ENCODE results near the gene PDK1. TPM values are rescaled to one million over a fixed set of nuclear protein-coding genes. Genes with fewer than 3 reads are reported as not detected.

Gene PDK1
- total RNA-seq, 1 experiment from 2014 or later, result 74.7 TPM

- Histone ChIP-seq H3K9me3 (ENCODE audit: control insufficient read depth, low read depth, low read length) (no peaks in the 10 kb centered on the region), H4K20me1 (ENCODE audit: control insufficient read depth, insufficient read depth, insufficient read length) (no peaks in the 10 kb centered on the region), H3K27me3 (ENCODE audit: insufficient read depth, low read length) (no peaks in the 10 kb centered on the region), H2BK120ac (ENCODE audit: low read depth, low read length, poor library complexity, severe bottlenecking) (no peak overlapping the region), H2BK15ac (ENCODE audit: low read depth, low read length) (no peak overlapping the region), H4K5ac (ENCODE audit: insufficient read length, low read depth, low read length) (no peak overlapping the region), H2AK5ac (ENCODE audit: insufficient read length, low read length) (no peak overlapping the region), H3K79me2 (ENCODE audit: insufficient read depth, low read length) (peaks cover 9% of the 10 kb centered on the region; the same call in 1 of the 2 replicates), H2BK5ac (ENCODE audit: insufficient read length, low read length) (no peak overlapping the region), H3K4me1 (ENCODE audit: insufficient read depth, low read length) (no peaks in the 10 kb centered on the region), H4K91ac (ENCODE audit: insufficient read length, low read depth, low read length) (no peak overlapping the region), H2BK12ac (ENCODE audit: insufficient read length, low read depth, low read length) (no peak overlapping the region), H4K8ac (replicated peaks; ENCODE audit: insufficient read length, low read depth, low read length) (no peak overlapping the region), H3T11ph (ENCODE audit: low read length) (no peak overlapping the region), H3K27ac (ENCODE audit: insufficient read length, low read depth, low read length) (no peak overlapping the region), H3K23me2 (ENCODE audit: insufficient read length, low read depth, low read length, poor library complexity, severe bottlenecking) (peaks cover 4% of the 10 kb centered on the region), H3K79me1 (ENCODE audit: insufficient read depth, low read depth, low read length, poor library complexity, severe bottlenecking) (no peaks in the 10 kb centered on the region), H3K9ac (ENCODE audit: extremely low read depth, insufficient read length, low read length) (no peak overlapping the region), H3K18ac (ENCODE audit: insufficient read length, low read depth, low read length) (no peak overlapping the region), H2BK20ac (ENCODE audit: low read depth, low read length, poor library complexity, severe bottlenecking) (no peak overlapping the region), H3K4me2 (ENCODE audit: insufficient read depth, insufficient read length, low read length) (no peak overlapping the region), H3K14ac (ENCODE audit: insufficient read depth, low read length) (no peak overlapping the region), H3K23ac (ENCODE audit: insufficient read length, low read depth, low read length) (no peak overlapping the region), H3K56ac (ENCODE audit: insufficient read length, low read depth, low read length) (no peak overlapping the region), H3K4ac (ENCODE audit: low read depth, low read length) (no peak overlapping the region), H2AFZ (ENCODE audit: low read length) (no peak overlapping the region)
- no CpG with 5 or more reads among the region's 4 CpGs for WGBS (ENCODE audit: extremely low coverage, insufficient read length, low lambda C conversion rate)
- Mint-ChIP-seq H3K27me3 (ENCODE audit: low read depth) (no peaks in the 10 kb centered on the region), H3K36me3 (ENCODE audit: insufficient read depth in 1 of 3, low read depth in 3 of 3) (peaks cover 28 to 79% (median 43%) of the 10 kb centered on the region in 3 experiments; a peak in 6 of 7 replicates), H3K27ac (peak overlapping the region in 2 of 3 experiments; percentile 27 to 48; a peak in 1 of 7 replicates), H3K4me1 (peaks cover 36 to 37% of the 10 kb centered on the region in 2 experiments), H3K4me3 (no peak overlapping the region), H3K9me3 (no peaks in the 10 kb centered on the region)
- no peak for TF ChIP-seq CTCF (conservative IDR thresholded peaks at IDR 0.05)
- no peak for DNase-seq
Measured at GRCh38 chr2:172561270-172561669, 5.4 kb downstream of the PDK1 start.
